Central memory CD8-positive, alpha-beta T cell (primary cell): Measurements from ENCODE around the gene C1QA.
"Not testable (repeated sequence)": the region's sequence is repeated elsewhere in the genome, so short reads cannot be mapped to it uniquely, and the experiment has no call there.

Source experiments
- ATAC-seq: fragments of 150-1000 bp; cut with Tn5 transposase; replicated peaks from 2 replicates; pipeline ENCODE4 v1.10.0; 2022; ENCODE audit warnings: mild to moderate bottlenecking, moderate FRiP score, moderate number of reproducible peaks; ENCODE audit not compliant: poor library complexity, severe bottlenecking; ENCODE audit errors: extremely low read depth
- DNase-seq, 2 donors: peaks; one replicate each; pipeline ENCODE4 v3.0.0; 2021; ENCODE audit warnings: low spot score in 2 of 2
- H3K27ac Mint-ChIP-seq: one replicate; pipeline ENCODE4 v1.8.0; 2022; ENCODE audit warnings: low read depth, mild to moderate bottlenecking, moderate library complexity, mixed read lengths
- H3K27me3 Mint-ChIP-seq: one replicate; pipeline ENCODE4 v1.8.0; 2022; ENCODE audit warnings: mixed read lengths
- H3K36me3 Mint-ChIP-seq: one replicate; pipeline ENCODE4 v1.8.0; 2022; ENCODE audit warnings: mild to moderate bottlenecking, moderate library complexity, mixed read lengths; ENCODE audit not compliant: insufficient read depth
- H3K4me1 Mint-ChIP-seq: one replicate; pipeline ENCODE4 v1.8.0; 2022; ENCODE audit warnings: mixed read lengths
- H3K4me3 Mint-ChIP-seq: one replicate; pipeline ENCODE4 v1.8.0; 2022; ENCODE audit warnings: mild to moderate bottlenecking, moderate library complexity, mixed read lengths
- H3K9me3 Mint-ChIP-seq: one replicate; pipeline ENCODE4 v1.8.0; 2022; ENCODE audit warnings: mixed read lengths

C1QA gene

GRCh38 chr1:22652881-22653316 is 16.5 kb downstream of the C1QA start, which contains the start of gene C1QB:
C1QB (plus strand) TSS chr1:22653236; CDS start chr1:22659463, 6,227 bp downstream.
- DNase-seq (no peak), ATAC-seq (no peak)
- Mint-ChIP-seq H3K4me1 (no peaks in the 10 kb centered on the region), H3K4me3 (no peak within 1 kb of the TSS), H3K9me3 (no peaks in the 10 kb centered on the region), H3K36me3 (peaks cover 1% of the 10 kb centered on the region), H3K27me3 (peaks cover 40% of the 10 kb centered on the region), H3K27ac (no peak within 1 kb of the TSS)

DNA sequence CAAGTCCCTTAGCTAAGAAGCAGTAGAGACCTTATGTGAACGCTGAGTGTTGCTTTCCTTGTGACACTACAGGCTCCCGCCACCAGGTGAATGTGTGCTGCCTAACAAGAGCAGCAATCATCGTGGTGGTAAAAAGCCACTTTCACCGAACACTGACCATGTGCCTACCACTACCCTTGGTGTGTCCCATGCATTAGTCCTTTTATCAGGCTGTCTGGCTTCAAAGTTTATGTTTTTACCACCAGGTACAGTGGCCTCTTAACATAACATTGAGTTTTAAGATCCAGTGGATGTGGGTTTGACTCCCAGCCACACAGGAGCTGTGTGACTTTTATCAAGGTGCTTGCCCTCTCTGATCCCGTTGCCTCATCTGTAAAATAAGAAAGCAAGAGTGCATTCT is 18.3 kb downstream of the C1QA start:
- Mint-ChIP-seq H3K4me3 (no peak overlapping the region), H3K4me1 (no peaks in the 10 kb centered on the region), H3K36me3 (peaks cover 3% of the 10 kb centered on the region), H3K27me3 (peaks cover 33% of the 10 kb centered on the region), H3K9me3 (no peaks in the 10 kb centered on the region), H3K27ac (no peak overlapping the region)
- ATAC-seq, result no peak
- no peak for DNase-seq

DNA sequence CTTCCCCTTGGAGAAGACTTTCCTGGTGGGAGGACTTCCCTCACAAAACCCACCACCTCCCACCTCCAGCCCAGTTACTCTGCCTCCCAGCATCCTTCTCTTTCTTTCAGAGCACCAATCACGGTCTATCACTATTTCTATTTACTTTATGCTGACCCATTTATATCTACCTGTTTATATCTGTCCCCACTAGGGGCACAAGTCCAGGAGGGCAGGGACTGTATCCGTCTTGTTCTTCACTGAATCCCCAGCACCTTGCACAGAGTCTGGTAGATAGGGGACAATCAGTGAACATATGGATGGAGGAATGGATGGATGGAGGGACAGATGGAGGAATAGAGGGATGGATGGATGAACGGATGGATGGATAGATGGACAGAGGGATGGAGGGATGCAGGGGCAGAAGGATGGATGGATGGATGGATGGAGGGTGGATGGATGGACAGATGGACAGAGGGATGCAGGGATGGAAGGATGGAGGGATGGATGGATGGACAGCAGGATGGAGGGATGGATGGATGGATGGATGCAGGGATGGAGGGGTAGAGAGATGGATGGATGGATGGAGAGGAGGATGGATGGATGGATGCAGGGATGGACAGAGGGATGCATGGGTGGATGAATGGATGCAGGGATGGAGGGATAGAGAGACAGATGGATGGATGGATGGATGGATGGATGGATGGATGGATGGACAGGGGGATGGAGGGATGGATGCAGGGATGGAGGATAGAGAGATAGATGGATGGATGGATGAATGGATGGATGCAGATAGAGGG is 22.1 kb downstream of the C1QA start:
- Mint-ChIP-seq H3K36me3 (peaks cover 1% of the 10 kb centered on the region), H3K4me1 (no peaks in the 10 kb centered on the region), H3K27me3 (peaks cover 18% of the 10 kb centered on the region), H3K9me3 (no peaks in the 10 kb centered on the region), H3K27ac (no peak overlapping the region), H3K4me3 (no peak overlapping the region)
- no peak for ATAC-seq
- no peak for DNase-seq

DNA sequence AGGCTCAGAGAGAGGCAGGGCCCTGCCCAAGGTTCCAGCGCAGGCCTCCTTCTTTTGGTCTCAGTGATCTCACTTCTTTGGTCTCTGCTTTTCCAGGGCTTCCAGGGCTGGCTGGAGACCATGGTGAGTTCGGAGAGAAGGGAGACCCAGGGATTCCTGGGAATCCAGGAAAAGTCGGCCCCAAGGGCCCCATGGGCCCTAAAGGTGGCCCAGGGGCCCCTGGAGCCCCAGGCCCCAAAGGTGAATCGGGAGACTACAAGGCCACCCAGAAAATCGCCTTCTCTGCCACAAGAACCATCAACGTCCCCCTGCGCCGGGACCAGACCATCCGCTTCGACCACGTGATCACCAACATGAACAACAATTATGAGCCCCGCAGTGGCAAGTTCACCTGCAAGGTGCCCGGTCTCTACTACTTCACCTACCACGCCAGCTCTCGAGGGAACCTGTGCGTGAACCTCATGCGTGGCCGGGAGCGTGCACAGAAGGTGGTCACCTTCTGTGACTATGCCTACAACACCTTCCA is 24.4 kb downstream of the C1QA start:
- H3K27ac Mint-ChIP-seq, result no peak overlapping the region
- no peak overlapping the region for H3K4me3 Mint-ChIP-seq
- ATAC-seq (no peak), DNase-seq (no peak)
- H3K4me1 Mint-ChIP-seq, result no peaks in the 10 kb centered on the region
- peaks cover 1% of the 10 kb centered on the region for H3K36me3 Mint-ChIP-seq
- no peaks in the 10 kb centered on the region for H3K9me3 Mint-ChIP-seq
- H3K27me3 Mint-ChIP-seq, result peaks cover 32% of the 10 kb centered on the region

DNA sequence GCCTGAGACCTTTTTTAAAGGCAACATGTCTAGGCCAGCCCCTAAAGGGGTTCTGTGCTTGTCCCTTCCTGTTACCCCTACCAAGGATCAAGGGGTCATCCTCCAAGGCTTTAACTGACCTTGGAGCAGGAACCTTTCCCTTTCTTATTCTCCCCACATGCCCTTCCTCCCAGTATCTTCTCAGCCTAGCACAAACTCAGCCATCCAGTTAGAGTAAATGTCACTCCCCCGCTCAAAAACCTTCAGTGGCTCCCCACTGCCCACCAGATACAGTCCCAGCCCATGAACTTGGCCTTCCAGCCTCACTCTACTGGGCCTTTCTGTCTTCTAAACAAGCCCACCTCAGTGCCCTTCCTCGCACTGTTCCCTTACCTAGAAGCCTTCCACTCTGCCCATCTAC is 25.5 kb downstream of the C1QA start:
- no peak overlapping the region for H3K4me3 Mint-ChIP-seq
- H3K9me3 Mint-ChIP-seq, result no peaks in the 10 kb centered on the region
- peaks cover 1% of the 10 kb centered on the region for H3K36me3 Mint-ChIP-seq

DNA sequence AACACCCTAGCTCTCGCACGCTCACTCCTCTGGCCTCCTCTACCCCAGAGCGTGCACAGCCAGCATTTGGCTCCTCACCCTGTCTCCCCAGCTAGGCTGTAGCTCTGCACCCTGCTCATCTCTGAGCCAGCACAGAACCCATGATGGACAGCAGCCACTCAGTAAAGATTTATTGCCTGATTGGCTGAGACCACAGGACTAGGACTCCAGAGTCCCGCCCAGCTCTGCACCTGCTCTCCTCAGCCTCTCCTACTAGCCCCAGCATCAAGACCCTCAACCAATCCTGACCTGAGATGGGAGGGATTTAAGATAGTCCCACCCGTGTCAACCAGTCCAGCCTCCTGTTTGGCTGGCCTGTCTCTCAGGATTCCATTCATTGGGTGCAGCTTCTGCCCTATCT is 25.9 kb downstream of the C1QA start:
- no peak for ATAC-seq
- peaks cover 39% of the 10 kb centered on the region for H3K27me3 Mint-ChIP-seq
- H3K4me3 Mint-ChIP-seq, result no peak overlapping the region

More for the DNA sequence above, 25.5 kb downstream of the C1QA start:
- H3K27me3 Mint-ChIP-seq, result peaks cover 34% of the 10 kb centered on the region
- no peak overlapping the region for H3K27ac Mint-ChIP-seq
- no peaks in the 10 kb centered on the region for H3K4me1 Mint-ChIP-seq
- no peak for DNase-seq
- ATAC-seq, result no peak

DNA sequence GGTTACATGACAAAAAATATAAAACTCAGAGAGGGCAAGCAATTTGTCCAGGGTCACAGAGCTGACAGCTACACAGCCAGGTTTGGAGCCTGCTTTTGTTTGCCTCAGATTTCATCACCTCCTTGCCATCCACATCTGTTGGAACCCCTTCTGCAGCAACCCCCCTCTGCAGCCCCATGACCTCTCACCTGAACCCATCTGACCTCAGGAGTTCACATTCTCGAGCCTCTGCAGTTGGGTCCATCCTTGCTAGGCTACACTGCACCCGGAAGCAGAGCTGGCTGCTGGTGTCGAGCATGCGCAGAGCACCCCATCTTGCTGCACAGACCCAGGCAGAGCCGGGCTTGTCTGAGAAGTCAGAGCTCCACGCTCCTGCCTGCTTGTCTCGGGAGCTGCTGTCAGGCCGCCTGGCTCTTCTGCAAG is 26.6 kb downstream of the C1QA start:
- Mint-ChIP-seq H3K27ac (no peak overlapping the region), H3K9me3 (no peaks in the 10 kb centered on the region), H3K4me1 (no peaks in the 10 kb centered on the region), H3K36me3 (peaks cover 1% of the 10 kb centered on the region), H3K27me3 (peaks cover 46% of the 10 kb centered on the region), H3K4me3 (no peak overlapping the region)
- DNase-seq, result no peak
- no peak for ATAC-seq

More for the DNA sequence above, 25.9 kb downstream of the C1QA start:
- Mint-ChIP-seq H3K36me3 (peaks cover 1% of the 10 kb centered on the region), H3K27ac (no peak overlapping the region), H3K9me3 (no peaks in the 10 kb centered on the region), H3K4me1 (no peaks in the 10 kb centered on the region)
- DNase-seq, result no peak

DNA sequence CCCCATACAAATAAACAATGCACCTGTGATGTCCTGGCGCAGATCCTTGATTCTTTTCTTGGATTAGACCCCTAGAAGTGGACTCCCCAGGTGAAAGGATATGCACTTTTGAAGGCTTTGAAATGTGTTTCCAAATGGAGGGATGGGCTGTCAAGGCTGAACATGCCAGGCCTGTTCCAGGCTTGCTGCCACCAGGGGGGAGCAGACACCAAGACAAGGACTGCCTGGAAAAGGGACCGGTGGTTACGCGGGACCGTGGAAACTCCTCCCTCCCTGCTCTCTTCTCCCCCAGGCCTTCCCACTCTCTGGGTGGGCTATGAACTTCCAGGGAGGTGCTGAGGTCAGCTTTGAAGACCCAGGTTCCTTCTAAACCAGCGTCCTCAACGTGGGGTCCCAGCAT is 29.3 kb downstream of the C1QA start:
- no peak overlapping the region for H3K27ac Mint-ChIP-seq
- no peaks in the 10 kb centered on the region for H3K9me3 Mint-ChIP-seq
- DNase-seq (no peak), ATAC-seq (no peak)
- H3K36me3 Mint-ChIP-seq, result no peaks in the 10 kb centered on the region
- no peaks in the 10 kb centered on the region for H3K4me1 Mint-ChIP-seq
- peaks cover 73% of the 10 kb centered on the region for H3K27me3 Mint-ChIP-seq
- H3K4me3 Mint-ChIP-seq, result no peak overlapping the region

GRCh38 chr1:22666412-22666811 is 30.0 kb downstream of the C1QA start:
- H3K36me3 Mint-ChIP-seq, result no peaks in the 10 kb centered on the region
- peaks cover 80% of the 10 kb centered on the region for H3K27me3 Mint-ChIP-seq
- H3K27ac Mint-ChIP-seq, result no peak overlapping the region
- no peak overlapping the region for H3K4me3 Mint-ChIP-seq
- H3K9me3 Mint-ChIP-seq, result no peaks in the 10 kb centered on the region
- ATAC-seq (no peak), DNase-seq (no peak)
- no peaks in the 10 kb centered on the region for H3K4me1 Mint-ChIP-seq

DNA sequence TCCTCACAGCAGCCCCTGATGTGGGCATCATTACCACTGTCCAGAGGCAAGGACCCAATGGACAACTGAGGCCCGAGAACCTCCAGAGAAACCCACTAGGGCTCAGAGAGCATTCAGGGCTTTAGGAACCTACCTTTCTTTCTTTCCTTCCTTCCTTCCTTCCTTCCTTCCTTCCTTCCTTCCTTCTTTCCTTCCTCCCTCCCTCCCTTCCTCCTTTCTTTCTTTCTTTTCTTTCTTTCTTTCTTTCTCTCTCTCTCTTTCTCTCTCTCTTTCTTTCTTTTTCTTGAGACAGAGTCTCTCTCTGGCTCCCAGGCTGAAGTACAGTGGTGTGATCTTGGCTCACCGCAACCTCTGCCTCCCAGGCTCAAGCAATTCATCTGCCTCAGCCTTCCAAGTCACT is 32.4 kb downstream of the C1QA start:
- not testable (repeated sequence) for H3K4me1 Mint-ChIP-seq, H3K9me3 Mint-ChIP-seq, DNase-seq, H3K36me3 Mint-ChIP-seq, H3K27ac Mint-ChIP-seq, H3K4me3 Mint-ChIP-seq, ATAC-seq
- peaks cover 85% of the 10 kb centered on the region for H3K27me3 Mint-ChIP-seq

DNA sequence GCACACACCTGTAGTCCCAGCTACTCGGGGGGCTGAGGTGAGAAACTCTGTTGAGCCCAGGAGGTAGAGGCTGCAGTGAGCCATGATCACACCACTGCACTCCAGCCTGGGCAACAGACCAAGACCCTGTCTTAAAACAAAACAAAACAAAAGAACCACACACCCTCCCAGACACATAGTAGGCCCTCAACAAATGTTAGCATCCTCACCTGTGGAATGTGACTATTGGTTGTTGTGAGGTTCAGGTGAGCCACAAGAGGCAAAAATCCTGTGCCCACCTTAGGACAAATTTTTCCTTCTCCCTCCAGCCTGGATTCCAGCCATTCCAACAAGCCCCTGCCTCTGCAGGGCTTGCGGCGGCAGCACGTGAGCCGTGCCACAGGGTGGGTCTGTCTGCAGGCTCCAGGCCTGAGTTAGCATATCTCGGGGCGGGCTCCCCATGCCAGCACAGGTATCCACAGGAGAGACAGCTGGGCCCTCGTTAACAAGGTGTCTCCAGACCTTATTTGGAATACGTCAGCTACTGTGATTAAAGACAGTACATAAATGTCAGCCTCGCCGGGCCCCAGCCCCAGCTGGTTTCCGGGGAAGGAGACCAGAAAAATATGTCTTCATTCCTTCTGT is 34.0 kb downstream of the C1QA start:
- ATAC-seq (no peak), DNase-seq (no peak)
- peaks cover 79% of the 10 kb centered on the region for H3K27me3 Mint-ChIP-seq

GRCh38 chr1:22671999-22672398 is 35.6 kb downstream of the C1QA start:
- Mint-ChIP-seq H3K4me3 (no peak overlapping the region), H3K36me3 (no peaks in the 10 kb centered on the region), H3K27me3 (peaks cover 76% of the 10 kb centered on the region), H3K9me3 (no peaks in the 10 kb centered on the region), H3K4me1 (no peaks in the 10 kb centered on the region), H3K27ac (no peak overlapping the region)
- DNase-seq (no peak), ATAC-seq (no peak)

More for the DNA sequence above, 34.0 kb downstream of the C1QA start:
- Mint-ChIP-seq H3K36me3 (no peaks in the 10 kb centered on the region), H3K9me3 (no peaks in the 10 kb centered on the region), H3K27ac (no peak overlapping the region), H3K4me3 (no peak overlapping the region), H3K4me1 (no peaks in the 10 kb centered on the region)
